HG03103 (cell line): ENCODE data around the gene CCDC154.

Source experiments
- ATAC-seq: cut with Tn5 transposase; IDR thresholded peaks from one replicate; pipeline ENCODE4 v1.9.1; 2021; ENCODE audit warnings: low read depth; ENCODE audit not compliant: unreplicated experiment

Gene CCDC154

GRCh38 chr16:1393613-1394176 lies 50.7 kb downstream of the CCDC154 start:
- ATAC-seq: no peak

- ATAC-seq: no peak
Observed at GRCh38 chr16:1392826-1393225, 51.5 kb downstream of the CCDC154 start.

- ATAC-seq: no peak
Observed at GRCh38 chr16:1390239-1390779, 54.0 kb downstream of the CCDC154 start.

GRCh38 chr16:1389762-1390161 lies 54.6 kb downstream of the CCDC154 start:
- no peak for ATAC-seq

GRCh38 chr16:1387331-1387730 lies 57.0 kb downstream of the CCDC154 start:
- ATAC-seq: no peak

- ATAC-seq: no peak
Observed at GRCh38 chr16:1385232-1385631, 59.1 kb downstream of the CCDC154 start.
